Measurements from ENCODE around the gene DLG2. TPM values are rescaled to one million over a fixed set of nuclear protein-coding genes. Genes with fewer than 3 reads are reported as not detected.

DLG2 gene
- total RNA-seq, 1 donor from 2014 or later: 0.17 TPM

- TF ChIP-seq CTCF (conservative IDR thresholded peaks at IDR 0.05; ENCODE audit: low read depth, low read length): peak; percentile 95
- no peak overlapping the region for H3K4me3 ChIP-seq (ENCODE audit: low read depth, low read length)
- DNase-seq (ENCODE audit: low read depth): peak; percentile 25
Observed at GRCh38 chr11:84558085-84558905, 1068.8 kb downstream of the DLG2 start.

- no peak for TF ChIP-seq CTCF (conservative IDR thresholded peaks at IDR 0.05; ENCODE audit: low read depth, low read length)
- no peak overlapping the region for H3K4me3 ChIP-seq (ENCODE audit: low read depth, low read length)
- no peak for DNase-seq (ENCODE audit: low read depth)
Observed at GRCh38 chr11:84552791-84553190, 1074.4 kb downstream of the DLG2 start.

- DNase-seq (ENCODE audit: low read depth): no peak
- H3K4me3 ChIP-seq (ENCODE audit: low read depth, low read length): no peak overlapping the region
- no peak for TF ChIP-seq CTCF (conservative IDR thresholded peaks at IDR 0.05; ENCODE audit: low read depth, low read length)
Observed at GRCh38 chr11:84549217-84549616, 1077.9 kb downstream of the DLG2 start.

GRCh38 chr11:84544566-84544965, 1082.6 kb downstream of the DLG2 start:
- H3K4me3 ChIP-seq (ENCODE audit: low read depth, low read length): no peak overlapping the region
- no peak for TF ChIP-seq CTCF (conservative IDR thresholded peaks at IDR 0.05; ENCODE audit: low read depth, low read length)
- no peak for DNase-seq (ENCODE audit: low read depth)

GRCh38 chr11:84543367-84544159, 1083.6 kb downstream of the DLG2 start:
- DNase-seq (ENCODE audit: low read depth): no peak
- TF ChIP-seq CTCF (conservative IDR thresholded peaks at IDR 0.05; ENCODE audit: low read depth, low read length): no peak
- H3K4me3 ChIP-seq (ENCODE audit: low read depth, low read length): no peak overlapping the region

GRCh38 chr11:84541731-84542340, 1085.3 kb downstream of the DLG2 start:
- DNase-seq (ENCODE audit: low read depth): no peak
- TF ChIP-seq CTCF (conservative IDR thresholded peaks at IDR 0.05; ENCODE audit: low read depth, low read length): no peak

More at GRCh38 chr11:84541731-84542340, 1085.3 kb downstream of the DLG2 start:
- no peak overlapping the region for H3K4me3 ChIP-seq (ENCODE audit: low read depth, low read length)

Data from epithelial cell of proximal tubule (primary cell).